Neural progenitor cell (in vitro differentiated cells): ENCODE results near the gene NCKAP5. TPM values are rescaled to one million over a fixed set of nuclear protein-coding genes. Genes with fewer than 3 reads are reported as not detected.
A peak's percentile ranks its signal among the peaks of the same experiment; 100 is the strongest.

ENCODE experiments used
- DNase-seq: peaks from one replicate; pipeline ENCODE4 v3.0.0-alpha.2; 2016; ENCODE audit warnings: low spot score
- H2AFZ ChIP-seq: fragments of 200-600 bp; sonication (generic); replicated peaks from 2 replicates; pipeline ENCODE4 v1.6.1; 2016; ENCODE audit warnings: antibody characterized with exemption
- H3F3A ChIP-seq: fragments of 200-600 bp; sonication (generic); 2 replicates; pipeline ENCODE4 v1.6.1; 2016; ENCODE audit warnings: antibody characterized with exemption, low read depth
- H3K27ac ChIP-seq: fragments of 200-600 bp; sonication (generic); 2 replicates; pipeline ENCODE4 v1.5.1; 2016; ENCODE audit warnings: mild to moderate bottlenecking
- H3K27me3 ChIP-seq: fragments of 200-600 bp; sonication (generic); 2 replicates; pipeline ENCODE4 v1.6.1; 2016; ENCODE audit warnings: mild to moderate bottlenecking, moderate library complexity
- H3K36me3 ChIP-seq: fragments of 200-600 bp; sonication (generic); 2 replicates; pipeline ENCODE4 v1.5.1; 2016
- H3K4me1 ChIP-seq: fragments of 200-600 bp; sonication (generic); 2 replicates; pipeline ENCODE4 v1.6.1; 2016; ENCODE audit warnings: mixed run types
- H3K4me2 ChIP-seq: fragments of 200-600 bp; sonication (generic); 2 replicates; pipeline ENCODE4 v1.6.1; 2016
- H3K4me3 ChIP-seq: fragments of 200-600 bp; sonication (generic); 2 replicates; pipeline ENCODE4 v1.5.1; 2016
- H3K79me2 ChIP-seq: fragments of 200-600 bp; sonication (generic); 2 replicates; pipeline ENCODE4 v1.6.1; 2016; ENCODE audit warnings: low read depth
- H3K9ac ChIP-seq: fragments of 200-600 bp; sonication (generic); 2 replicates; pipeline ENCODE4 v1.6.1; 2016
- H3K9me3 ChIP-seq: fragments of 200-600 bp; sonication (generic); 2 replicates; pipeline ENCODE4 v1.5.1; 2016; ENCODE audit warnings: low read depth
- H4K20me1 ChIP-seq: fragments of 200-600 bp; sonication (generic); 2 replicates; pipeline ENCODE4 v1.6.1; 2016; ENCODE audit warnings: low read depth
- H3K27ac Mint-ChIP-seq: 3 replicates; pipeline ENCODE4 v1.8.0; 2021; ENCODE audit warnings: mixed read lengths
- H3K27me3 Mint-ChIP-seq: 2 replicates; pipeline ENCODE4 v1.8.0; 2022; ENCODE audit warnings: low read depth, mild to moderate bottlenecking, inconsistent platforms, moderate library complexity, mixed read lengths; ENCODE audit not compliant: insufficient read depth
- H3K36me3 Mint-ChIP-seq: 3 replicates; pipeline ENCODE4 v1.8.0; 2021; ENCODE audit warnings: mixed read lengths
- H3K4me1 Mint-ChIP-seq: 3 replicates; pipeline ENCODE4 v1.8.0; 2021; ENCODE audit warnings: mixed read lengths
- H3K4me3 Mint-ChIP-seq: 3 replicates; pipeline ENCODE4 v1.8.0; 2021; ENCODE audit warnings: mild to moderate bottlenecking, moderate library complexity, mixed read lengths
- H3K9me3 Mint-ChIP-seq: 3 replicates; pipeline ENCODE4 v1.8.0; 2020; ENCODE audit warnings: mixed read lengths
- EZH2 ChIP-seq: fragments of 200-600 bp; sonication (generic); IDR thresholded peaks from 2 replicates; pipeline ENCODE4 v1.6.1; 2017; ENCODE audit warnings: antibody characterized with exemption, mild to moderate bottlenecking, moderate library complexity
- EZH2phosphoT487 ChIP-seq: fragments of 200-600 bp; sonication (generic); IDR thresholded peaks from 2 replicates; pipeline ENCODE4 v1.6.1; 2017; ENCODE audit warnings: antibody characterized with exemption
- total RNA-seq: library from RNA; depleted of rRNA; stranded (reverse); fragments of >200 nt; gene quantifications from 2 replicates; pipeline ENCODE4 v1.2.3, GENCODE V29; 2015; ENCODE audit warnings: low replicate concordance
- TF ChIP-seq, protein P1 (sequence below): fragments of 200-600 bp; sonication (generic); IDR thresholded peaks from 2 replicates; pipeline ENCODE4 v1.5.1; 2017; ENCODE audit warnings: antibody characterized with exemption, mild to moderate bottlenecking

Gene NCKAP5
- total RNA-seq, 1 donor from 2014 or later = 0.47 TPM

DNA sequence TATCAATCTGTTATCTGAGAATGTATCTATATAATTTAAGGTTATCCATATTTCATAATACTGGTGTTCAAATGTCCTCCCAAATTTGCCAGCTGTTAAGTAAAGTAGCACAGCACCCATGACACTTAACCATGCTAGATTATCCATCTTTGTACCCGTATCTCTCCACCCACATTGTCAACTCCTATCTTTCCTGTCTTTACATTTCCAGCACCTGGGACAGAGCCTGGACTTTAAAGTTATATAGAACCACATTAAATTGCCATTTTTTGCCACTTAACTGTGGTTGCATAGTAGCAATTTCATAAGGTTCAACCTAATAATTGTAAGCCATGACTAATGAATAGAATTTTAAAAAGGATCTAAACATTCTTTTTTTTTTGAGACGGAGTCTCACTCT lies 226.7 kb downstream of the NCKAP5 start:
- H3K36me3 ChIP-seq = no peaks in the 10 kb centered on the region
- no peaks in the 10 kb centered on the region for H3K27me3 ChIP-seq
- DNase-seq = no peak
- H3K9ac ChIP-seq = no peak overlapping the region
- H3F3A ChIP-seq = peaks cover 27% of the 10 kb centered on the region
- Mint-ChIP-seq H3K27ac (peak overlapping the region; percentile 10), H3K9me3 (no peaks in the 10 kb centered on the region), H3K4me3 (no peak overlapping the region), H3K4me1 (peaks cover 16% of the 10 kb centered on the region), H3K36me3 (no peaks in the 10 kb centered on the region), H3K27me3 (peaks cover 4% of the 10 kb centered on the region)
- no peaks in the 10 kb centered on the region for H3K79me2 ChIP-seq
- peaks cover 23% of the 10 kb centered on the region for H3K4me1 ChIP-seq
- H4K20me1 ChIP-seq = no peaks in the 10 kb centered on the region
- H3K9me3 ChIP-seq = no peaks in the 10 kb centered on the region
- no peak for TF ChIP-seq EZH2phosphoT487
- TF ChIP-seq, protein P1, sequence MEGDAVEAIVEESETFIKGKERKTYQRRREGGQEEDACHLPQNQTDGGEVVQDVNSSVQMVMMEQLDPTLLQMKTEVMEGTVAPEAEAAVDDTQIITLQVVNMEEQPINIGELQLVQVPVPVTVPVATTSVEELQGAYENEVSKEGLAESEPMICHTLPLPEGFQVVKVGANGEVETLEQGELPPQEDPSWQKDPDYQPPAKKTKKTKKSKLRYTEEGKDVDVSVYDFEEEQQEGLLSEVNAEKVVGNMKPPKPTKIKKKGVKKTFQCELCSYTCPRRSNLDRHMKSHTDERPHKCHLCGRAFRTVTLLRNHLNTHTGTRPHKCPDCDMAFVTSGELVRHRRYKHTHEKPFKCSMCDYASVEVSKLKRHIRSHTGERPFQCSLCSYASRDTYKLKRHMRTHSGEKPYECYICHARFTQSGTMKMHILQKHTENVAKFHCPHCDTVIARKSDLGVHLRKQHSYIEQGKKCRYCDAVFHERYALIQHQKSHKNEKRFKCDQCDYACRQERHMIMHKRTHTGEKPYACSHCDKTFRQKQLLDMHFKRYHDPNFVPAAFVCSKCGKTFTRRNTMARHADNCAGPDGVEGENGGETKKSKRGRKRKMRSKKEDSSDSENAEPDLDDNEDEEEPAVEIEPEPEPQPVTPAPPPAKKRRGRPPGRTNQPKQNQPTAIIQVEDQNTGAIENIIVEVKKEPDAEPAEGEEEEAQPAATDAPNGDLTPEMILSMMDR = no peak
- TF ChIP-seq EZH2 = no peak
- H2AFZ ChIP-seq = no peak overlapping the region
- peak overlapping the region; percentile 53 for H3K27ac ChIP-seq
- no peak overlapping the region for H3K4me2 ChIP-seq
- no peak overlapping the region for H3K4me3 ChIP-seq

DNA sequence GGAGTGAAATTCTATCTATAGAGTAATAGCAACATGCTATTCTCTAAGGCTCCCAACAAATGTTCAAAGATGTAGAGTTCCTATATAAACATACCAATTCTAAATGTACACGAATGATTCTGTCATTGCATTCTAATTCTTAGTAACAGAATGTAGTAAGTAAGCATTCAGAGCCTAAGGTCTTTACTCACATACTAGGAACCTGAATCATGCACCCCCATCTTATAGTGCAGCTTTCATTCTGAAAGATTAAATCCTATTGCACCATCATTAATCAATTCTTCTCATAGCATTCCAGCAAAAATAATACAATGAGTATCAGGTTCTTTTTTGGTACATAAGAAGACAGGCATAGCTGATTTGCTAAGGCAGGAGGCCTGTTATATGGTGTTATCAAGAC lies 230.0 kb downstream of the NCKAP5 start:
- Histone ChIP-seq H3K9me3 (no peaks in the 10 kb centered on the region), H3K36me3 (no peaks in the 10 kb centered on the region), H3F3A (peaks cover 22% of the 10 kb centered on the region), H3K4me2 (no peak overlapping the region), H3K27me3 (no peaks in the 10 kb centered on the region), H3K4me1 (peaks cover 29% of the 10 kb centered on the region), H2AFZ (no peak overlapping the region), H3K79me2 (no peaks in the 10 kb centered on the region), H3K4me3 (no peak overlapping the region), H3K9ac (no peak overlapping the region), H4K20me1 (no peaks in the 10 kb centered on the region), H3K27ac (no peak overlapping the region)
- peaks cover 4% of the 10 kb centered on the region for H3K27me3 Mint-ChIP-seq
- H3K27ac Mint-ChIP-seq = no peak overlapping the region
- H3K9me3 Mint-ChIP-seq = no peaks in the 10 kb centered on the region
- TF ChIP-seq, protein P1 = no peak
- TF ChIP-seq EZH2phosphoT487 (no peak), EZH2 (no peak)
- no peak overlapping the region for H3K4me3 Mint-ChIP-seq
- H3K4me1 Mint-ChIP-seq = peaks cover 12% of the 10 kb centered on the region
- no peak for DNase-seq
- no peaks in the 10 kb centered on the region for H3K36me3 Mint-ChIP-seq

DNA sequence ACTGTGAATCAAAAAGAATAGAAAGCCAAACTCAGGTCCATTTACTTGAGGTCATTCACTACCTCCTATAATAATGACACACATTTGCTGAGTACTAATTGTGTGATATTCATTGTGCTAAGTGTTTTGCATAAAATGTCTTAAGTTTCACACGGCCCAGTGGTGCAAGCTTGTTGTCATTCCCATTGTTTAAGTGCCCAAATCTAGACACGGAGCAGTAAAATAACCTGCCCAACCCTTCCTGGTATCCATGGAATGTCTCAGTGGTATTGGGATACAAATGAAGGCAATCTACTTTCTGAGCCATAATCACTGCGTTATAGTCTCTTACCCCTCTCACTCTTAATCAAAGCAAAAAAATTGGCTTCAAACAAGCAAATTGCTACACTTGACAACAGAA lies 233.3 kb downstream of the NCKAP5 start:
- Mint-ChIP-seq H3K36me3 (no peaks in the 10 kb centered on the region), H3K27me3 (peaks cover 4% of the 10 kb centered on the region), H3K4me1 (no peaks in the 10 kb centered on the region), H3K4me3 (no peak overlapping the region), H3K27ac (no peak overlapping the region), H3K9me3 (no peaks in the 10 kb centered on the region)
- H4K20me1 ChIP-seq = no peaks in the 10 kb centered on the region
- H2AFZ ChIP-seq = no peak overlapping the region
- TF ChIP-seq, protein P1 = no peak
- TF ChIP-seq EZH2 (no peak), EZH2phosphoT487 (no peak)
- H3K9ac ChIP-seq = no peak overlapping the region
- H3K9me3 ChIP-seq = no peaks in the 10 kb centered on the region
- no peaks in the 10 kb centered on the region for H3F3A ChIP-seq
- no peak overlapping the region for H3K27ac ChIP-seq
- H3K4me3 ChIP-seq = no peak overlapping the region
- H3K4me2 ChIP-seq = no peak overlapping the region
- no peaks in the 10 kb centered on the region for H3K79me2 ChIP-seq
- peak; percentile 5 for DNase-seq
- no peaks in the 10 kb centered on the region for H3K36me3 ChIP-seq
- no peaks in the 10 kb centered on the region for H3K27me3 ChIP-seq
- peaks cover 7% of the 10 kb centered on the region for H3K4me1 ChIP-seq
